ENCODE measurements around the gene CCDC196. TPM values are rescaled to one million over a fixed set of nuclear protein-coding genes. Genes with fewer than 3 reads are reported as not detected.

Gene CCDC196
- total and polyA plus RNA-seq, 8 donors = not detected

- WGBS, 5 donors = 80 to 90% (median 86%) methylated on average over 1 of the region's 1 CpG
- no peaks in the 10 kb centered on the region for H3K9me3 ChIP-seq
- peaks cover 8 to 45% (median 23%) of the 10 kb centered on the region in 4 donors for H3K4me1 ChIP-seq
- H3K4me3 ChIP-seq = no peak overlapping the region
- DNase-seq = no peak
- no peaks in the 10 kb centered on the region for H3K36me3 ChIP-seq
- H3K27ac ChIP-seq = no peak overlapping the region
- intact Hi-C loops (cut with DNase I; ENCODE audit: low total_unique reads) = no loop called here
- no peaks in the 10 kb centered on the region for H3K27me3 ChIP-seq
- TF ChIP-seq, protein P1, sequence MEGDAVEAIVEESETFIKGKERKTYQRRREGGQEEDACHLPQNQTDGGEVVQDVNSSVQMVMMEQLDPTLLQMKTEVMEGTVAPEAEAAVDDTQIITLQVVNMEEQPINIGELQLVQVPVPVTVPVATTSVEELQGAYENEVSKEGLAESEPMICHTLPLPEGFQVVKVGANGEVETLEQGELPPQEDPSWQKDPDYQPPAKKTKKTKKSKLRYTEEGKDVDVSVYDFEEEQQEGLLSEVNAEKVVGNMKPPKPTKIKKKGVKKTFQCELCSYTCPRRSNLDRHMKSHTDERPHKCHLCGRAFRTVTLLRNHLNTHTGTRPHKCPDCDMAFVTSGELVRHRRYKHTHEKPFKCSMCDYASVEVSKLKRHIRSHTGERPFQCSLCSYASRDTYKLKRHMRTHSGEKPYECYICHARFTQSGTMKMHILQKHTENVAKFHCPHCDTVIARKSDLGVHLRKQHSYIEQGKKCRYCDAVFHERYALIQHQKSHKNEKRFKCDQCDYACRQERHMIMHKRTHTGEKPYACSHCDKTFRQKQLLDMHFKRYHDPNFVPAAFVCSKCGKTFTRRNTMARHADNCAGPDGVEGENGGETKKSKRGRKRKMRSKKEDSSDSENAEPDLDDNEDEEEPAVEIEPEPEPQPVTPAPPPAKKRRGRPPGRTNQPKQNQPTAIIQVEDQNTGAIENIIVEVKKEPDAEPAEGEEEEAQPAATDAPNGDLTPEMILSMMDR (IDR thresholded peaks at IDR 0.05) = no peak
- TF ChIP-seq POLR2A (IDR thresholded peaks at IDR 0.05) (no peak), EP300 (IDR thresholded peaks at IDR 0.05) (no peak), POLR2AphosphoS5 (IDR thresholded peaks at IDR 0.05) (no peak)
These were observed 25.7 kb downstream of the CCDC196 start for GRCh38 chr14:66511849-66512248.

- intact Hi-C loops (cut with DNase I; ENCODE audit: low total_unique reads) = no loop called here
- no peaks in the 10 kb centered on the region for H3K36me3 ChIP-seq
- WGBS, 5 donors = 89 to 96% (median 93%) methylated on average over 2 of the region's 2 CpGs
These were observed 28.0 kb downstream of the CCDC196 start for GRCh38 chr14:66514213-66514612.

GRCh38 chr14:66530526-66530925, 44.4 kb downstream of the CCDC196 start:
- WGBS, 5 donors = 87 to 95% (median 94%) methylated on average over 9 of the region's 9 CpGs

More at GRCh38 chr14:66514213-66514612, 28.0 kb downstream of the CCDC196 start:
- Histone ChIP-seq H3K4me3 (no peak overlapping the region), H3K4me1 (peaks cover 5 to 38% (median 16%) of the 10 kb centered on the region in 4 donors), H3K27me3 (no peaks in the 10 kb centered on the region), H3K27ac (no peak overlapping the region), H3K9me3 (no peaks in the 10 kb centered on the region)
- TF ChIP-seq POLR2AphosphoS5 (IDR thresholded peaks at IDR 0.05) = no peak
- TF ChIP-seq EP300 (IDR thresholded peaks at IDR 0.05) = no peak
- TF ChIP-seq, protein P1 (IDR thresholded peaks at IDR 0.05) = no peak
- no peak for TF ChIP-seq POLR2A (IDR thresholded peaks at IDR 0.05)
- no peak for DNase-seq

DNA sequence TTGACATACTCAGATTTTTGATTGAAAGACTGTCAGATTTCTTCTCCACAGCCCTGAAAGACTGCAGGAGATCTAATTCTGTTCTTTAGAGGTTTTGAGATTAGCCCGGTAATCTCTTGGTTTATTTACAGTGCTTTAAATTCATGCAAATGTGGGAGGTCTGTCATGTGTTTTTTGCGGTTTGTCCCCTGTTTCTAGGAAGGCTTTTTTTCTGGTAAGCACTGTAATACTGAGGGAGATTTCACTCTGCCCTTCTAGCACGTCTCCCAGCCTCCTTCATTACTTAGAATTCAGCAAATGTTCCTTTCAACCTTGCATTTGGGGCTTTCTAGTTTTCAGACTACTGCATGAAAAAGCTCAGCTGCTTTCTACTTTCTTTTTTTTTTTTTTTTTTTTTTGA, 52.9 kb downstream of the CCDC196 start:
- Histone ChIP-seq H3K27me3 (no peaks in the 10 kb centered on the region), H3K4me1 (peaks cover 0 to 27% (median 6%) of the 10 kb centered on the region in 4 donors), H3K36me3 (no peaks in the 10 kb centered on the region), H3K4me3 (no peak overlapping the region), H3K9me3 (no peaks in the 10 kb centered on the region), H3K27ac (no peak overlapping the region)
- 18 to 47% (median 36%) methylated on average over 3 of the region's 3 CpGs for WGBS, 5 donors
- no peak for DNase-seq
- no peak for TF ChIP-seq EP300 (IDR thresholded peaks at IDR 0.05)
- no peak for TF ChIP-seq POLR2A (IDR thresholded peaks at IDR 0.05)
- TF ChIP-seq, protein P1 (IDR thresholded peaks at IDR 0.05) = no peak
- TF ChIP-seq POLR2AphosphoS5 (IDR thresholded peaks at IDR 0.05) = no peak
- intact Hi-C loops (cut with DNase I; ENCODE audit: low total_unique reads) = no loop called here

More at GRCh38 chr14:66530526-66530925, 44.4 kb downstream of the CCDC196 start:
- Histone ChIP-seq H3K36me3 (no peaks in the 10 kb centered on the region), H3K27me3 (no peaks in the 10 kb centered on the region), H3K4me1 (peaks cover 0 to 4% (median 0%) of the 10 kb centered on the region in 4 donors), H3K27ac (no peak overlapping the region), H3K4me3 (no peak overlapping the region), H3K9me3 (no peaks in the 10 kb centered on the region)
- TF ChIP-seq, protein P1 (IDR thresholded peaks at IDR 0.05) = no peak
- TF ChIP-seq POLR2A (IDR thresholded peaks at IDR 0.05) = no peak
- TF ChIP-seq POLR2AphosphoS5 (IDR thresholded peaks at IDR 0.05) = no peak
- no peak for TF ChIP-seq EP300 (IDR thresholded peaks at IDR 0.05)
- intact Hi-C loops (cut with DNase I; ENCODE audit: low total_unique reads) = no loop called here
- DNase-seq = no peak

All from stomach (tissue), 9 donors.